HG02981 (cell line): ENCODE results near the gene KCNA5.

ENCODE experiments used
- ATAC-seq: cut with Tn5 transposase; IDR thresholded peaks from one replicate; pipeline ENCODE4 v1.9.1; 2021; ENCODE audit warnings: mild to moderate bottlenecking, moderate library complexity; ENCODE audit not compliant: unreplicated experiment

Gene KCNA5

DNA sequence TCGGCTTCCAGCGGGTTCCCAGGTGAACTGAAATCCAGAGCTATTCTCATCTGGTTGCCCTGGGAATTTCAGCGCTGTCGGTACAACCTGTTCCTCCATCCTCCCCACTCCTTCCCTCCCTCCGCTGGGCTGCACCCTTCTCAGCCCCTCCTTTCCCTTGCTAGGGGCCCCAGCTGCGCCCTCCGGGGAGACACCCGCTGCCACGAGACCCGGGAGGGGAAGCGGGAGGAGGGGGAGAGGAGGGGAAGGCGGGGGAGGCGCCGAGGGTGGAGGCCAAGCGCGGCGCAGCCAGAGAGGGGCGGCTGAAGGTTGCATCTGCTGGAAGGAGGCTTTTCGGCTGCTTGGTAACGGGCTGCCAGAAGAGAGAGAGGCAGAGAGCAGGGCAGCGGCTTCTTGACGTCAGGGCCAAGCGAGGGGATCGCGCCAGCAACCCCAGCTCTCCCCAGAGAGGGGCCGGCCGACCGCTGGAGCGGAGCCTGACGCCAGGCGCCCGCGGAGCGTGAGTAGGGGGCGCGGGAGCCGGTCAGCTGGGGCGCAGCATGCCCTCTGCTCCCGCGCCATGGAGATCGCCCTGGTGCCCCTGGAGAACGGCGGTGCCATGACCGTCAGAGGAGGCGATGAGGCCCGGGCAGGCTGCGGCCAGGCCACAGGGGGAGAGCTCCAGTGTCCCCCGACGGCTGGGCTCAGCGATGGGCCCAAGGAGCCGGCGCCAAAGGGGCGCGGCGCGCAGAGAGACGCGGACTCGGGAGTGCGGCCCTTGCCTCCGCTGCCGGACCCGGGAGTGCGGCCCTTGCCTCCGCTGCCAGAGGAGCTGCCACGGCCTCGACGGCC lies at the start of gene KCNA5:
KCNA5 (plus strand) TSS at position 291 of the 831 bp plus-strand sequence; CDS start at position 560, 269 bp downstream.
- ATAC-seq, result no peak

DNA sequence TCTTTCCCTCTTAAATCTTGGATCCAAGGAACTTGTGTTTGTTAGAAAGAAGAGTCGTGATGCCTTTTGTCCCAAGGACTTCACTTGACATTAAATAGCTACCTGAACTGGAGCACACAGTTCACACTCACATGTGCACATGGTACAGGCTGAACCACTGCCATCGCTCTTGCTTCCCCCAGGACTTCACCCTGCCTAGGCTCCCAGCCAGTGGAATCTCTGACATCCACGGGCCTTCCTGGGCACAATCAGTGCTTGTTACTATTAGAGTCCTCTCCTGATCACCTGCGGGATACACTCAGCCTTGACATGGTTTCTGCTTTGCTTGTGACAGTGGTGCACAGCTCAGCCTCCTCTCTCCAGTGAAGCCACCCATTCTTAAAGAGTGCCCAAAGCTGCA lies 49.1 kb upstream of the KCNA5 start:
- ATAC-seq, result no peak

DNA sequence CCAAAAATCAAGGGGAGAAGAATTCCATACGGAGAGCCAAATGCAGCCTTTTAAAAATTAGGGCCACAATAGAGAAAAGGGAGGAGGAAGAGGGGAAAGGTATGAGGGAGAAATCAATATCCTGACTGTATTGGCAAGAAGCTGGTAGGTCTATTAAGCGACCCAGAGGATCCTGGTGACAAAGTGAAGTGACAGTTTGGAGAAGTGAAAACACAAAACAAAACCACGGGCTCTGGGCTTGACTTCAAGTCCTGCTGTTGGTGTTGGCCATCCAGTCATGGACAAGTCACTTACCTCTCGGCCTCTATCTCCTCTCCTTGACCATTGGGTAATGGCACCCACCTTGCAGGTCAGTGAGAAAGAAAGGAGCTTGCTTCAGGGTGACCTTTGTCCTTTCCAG lies 47.0 kb upstream of the KCNA5 start:
- no peak for ATAC-seq

DNA sequence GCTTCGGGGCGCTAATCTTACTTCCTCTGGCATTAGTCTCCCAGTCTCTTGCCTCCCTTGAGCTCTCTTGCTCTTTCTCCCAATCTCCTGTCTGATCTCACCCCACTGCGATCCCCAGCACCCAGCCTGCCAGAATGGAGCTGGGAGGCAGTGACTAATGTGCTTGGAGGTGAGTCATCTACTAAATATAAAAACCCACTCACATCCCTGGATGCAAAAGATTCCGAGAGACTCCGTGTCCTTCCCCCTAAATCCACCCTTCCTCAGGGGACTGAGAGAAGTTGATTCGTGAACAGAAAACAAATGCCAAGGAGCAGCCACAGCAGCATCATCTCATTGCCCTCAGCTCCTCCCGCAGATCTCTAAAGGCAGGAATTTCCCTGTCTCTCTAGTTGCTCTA lies 45.7 kb upstream of the KCNA5 start:
- ATAC-seq, result no peak

DNA sequence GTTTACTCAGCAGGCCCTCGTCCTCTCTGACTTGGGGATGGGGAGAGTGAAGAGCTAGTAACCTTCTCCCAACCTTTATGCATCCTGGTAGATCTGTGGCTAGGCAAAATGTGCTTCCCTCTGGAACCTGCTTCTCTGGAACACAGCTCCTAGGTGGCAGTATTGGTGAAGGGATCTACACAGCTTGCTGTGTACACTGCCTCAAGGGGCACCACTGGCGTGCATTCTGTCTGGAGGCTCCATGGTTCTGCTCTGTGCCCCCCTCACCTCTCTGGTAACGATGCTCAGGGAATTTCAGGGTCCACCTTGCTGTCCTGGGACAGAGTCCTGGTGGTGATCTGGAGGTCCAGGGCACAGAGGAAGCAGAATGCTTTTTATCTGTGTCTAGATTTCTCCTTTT lies 43.5 kb upstream of the KCNA5 start:
- no peak for ATAC-seq

DNA sequence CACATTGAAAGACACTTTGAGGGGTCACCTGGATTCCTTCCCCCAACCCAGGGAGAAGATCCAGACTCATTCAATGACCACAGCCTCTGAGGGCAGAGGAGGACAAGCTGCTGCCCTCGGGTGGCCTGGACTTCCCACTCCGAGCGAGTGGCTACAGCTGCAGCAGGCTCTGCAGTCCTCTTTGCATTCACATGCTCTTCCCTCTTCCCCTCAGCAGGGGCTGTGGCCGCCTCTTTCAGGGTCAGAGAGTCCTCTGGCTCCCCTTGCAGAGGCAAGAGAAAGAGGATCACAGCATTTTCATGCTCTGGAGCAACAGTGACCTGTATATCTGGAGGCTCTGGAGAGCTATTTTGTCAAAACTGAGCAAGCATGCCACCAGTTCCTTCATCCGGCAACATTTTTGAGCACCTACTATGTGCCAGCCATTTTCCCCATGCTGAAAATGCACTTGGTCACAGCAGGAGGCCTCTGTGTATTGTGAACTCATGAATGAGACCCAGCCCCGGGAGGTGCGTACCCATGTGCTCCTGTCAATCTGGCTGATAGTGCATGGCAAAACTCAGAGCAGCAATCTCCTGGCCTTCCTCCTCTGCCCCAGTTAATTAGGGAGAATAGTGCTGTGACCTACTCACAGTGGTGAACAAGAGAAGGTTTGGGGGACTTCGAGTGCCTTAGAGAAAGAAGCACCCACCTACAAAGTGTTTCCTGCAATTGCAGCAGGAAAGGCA lies 42.9 kb upstream of the KCNA5 start:
- no peak for ATAC-seq

DNA sequence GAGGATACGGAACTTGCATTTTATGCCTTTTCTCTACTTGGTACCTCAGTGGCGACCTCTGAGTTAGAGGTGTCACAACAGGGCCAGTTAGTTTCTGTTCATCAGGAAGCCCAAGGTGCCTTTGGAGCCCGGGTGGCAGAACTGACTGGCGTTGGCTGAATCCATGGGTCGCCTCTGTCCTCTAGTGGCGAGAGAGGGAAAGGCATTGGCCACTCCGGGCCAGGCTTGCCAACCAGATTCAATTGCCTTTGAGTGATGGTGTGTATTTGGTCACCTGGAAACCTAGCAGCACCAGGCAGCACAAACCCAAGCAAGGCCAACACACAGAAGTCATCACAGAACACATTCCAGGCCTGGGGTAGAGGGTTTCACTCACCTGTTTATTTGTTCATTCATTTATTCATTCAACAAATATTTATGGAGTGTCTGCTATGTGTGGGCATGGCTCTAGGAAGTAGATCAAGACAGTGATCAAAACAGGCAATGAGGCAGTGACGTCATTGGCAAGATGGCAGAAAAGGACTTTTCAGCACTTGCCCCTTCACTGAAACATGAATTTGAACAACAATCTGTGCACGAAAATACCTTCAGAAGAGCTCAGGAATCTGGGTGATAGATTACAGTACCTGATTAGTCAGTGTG lies 40.5 kb upstream of the KCNA5 start:
- ATAC-seq, result peak; percentile 67

DNA sequence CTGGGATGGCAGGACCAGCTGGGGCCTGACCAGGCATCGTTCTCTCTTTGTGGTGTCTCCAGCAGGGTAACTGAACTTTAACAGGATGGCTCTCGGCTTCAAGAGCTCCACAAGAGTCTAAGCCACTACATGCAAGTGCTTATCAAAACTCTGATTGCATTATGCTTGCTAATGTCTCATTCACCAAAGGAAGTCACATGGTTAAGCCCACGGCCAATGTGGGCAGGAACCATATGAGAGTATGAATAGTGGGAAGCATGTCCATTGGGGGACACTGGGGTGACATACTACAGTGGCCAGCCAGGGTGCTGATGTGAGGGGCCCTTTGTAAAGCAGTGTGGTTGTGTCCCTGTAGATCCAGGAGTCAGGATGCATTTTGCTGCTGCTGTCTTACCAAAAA lies 35.0 kb upstream of the KCNA5 start:
- ATAC-seq, result no peak

DNA sequence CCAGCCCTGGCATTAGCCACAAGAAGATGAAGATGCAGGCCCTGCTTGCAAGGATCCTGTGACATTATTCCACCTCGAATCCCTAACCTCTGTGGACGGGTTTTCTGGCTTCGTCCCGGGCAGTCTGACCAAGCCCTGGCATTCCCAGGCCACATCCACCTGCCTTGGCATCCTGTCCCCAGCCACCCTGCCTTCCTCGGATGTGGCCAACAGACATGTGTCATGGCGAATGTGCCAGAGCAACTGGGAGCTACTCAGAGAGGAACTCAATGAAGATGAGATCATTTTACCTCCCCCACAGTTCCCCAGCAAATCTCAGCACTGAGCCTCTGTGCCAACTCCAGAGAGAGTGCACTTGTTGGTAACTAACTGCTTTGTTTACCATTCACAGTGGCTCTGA lies 33.5 kb upstream of the KCNA5 start:
- ATAC-seq, result no peak

DNA sequence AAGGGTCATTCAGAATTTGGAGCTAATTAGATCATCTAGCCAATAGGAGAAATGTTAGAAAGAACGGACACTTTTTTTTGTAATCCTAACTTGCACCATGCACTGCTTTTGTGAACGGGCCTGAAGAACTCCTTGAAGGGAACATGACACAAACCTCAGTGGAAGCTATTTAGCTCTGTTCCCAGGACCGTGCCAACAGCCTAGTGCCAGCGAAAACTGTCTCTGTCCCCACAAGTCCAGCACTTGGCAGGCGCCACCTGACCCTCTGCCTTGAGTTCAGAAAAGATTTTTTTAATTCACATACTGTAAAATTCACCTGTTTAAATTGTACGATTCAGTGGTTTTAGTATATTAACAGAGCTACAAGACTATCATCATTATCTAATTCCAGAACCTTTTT lies 31.3 kb upstream of the KCNA5 start:
- ATAC-seq, result no peak

DNA sequence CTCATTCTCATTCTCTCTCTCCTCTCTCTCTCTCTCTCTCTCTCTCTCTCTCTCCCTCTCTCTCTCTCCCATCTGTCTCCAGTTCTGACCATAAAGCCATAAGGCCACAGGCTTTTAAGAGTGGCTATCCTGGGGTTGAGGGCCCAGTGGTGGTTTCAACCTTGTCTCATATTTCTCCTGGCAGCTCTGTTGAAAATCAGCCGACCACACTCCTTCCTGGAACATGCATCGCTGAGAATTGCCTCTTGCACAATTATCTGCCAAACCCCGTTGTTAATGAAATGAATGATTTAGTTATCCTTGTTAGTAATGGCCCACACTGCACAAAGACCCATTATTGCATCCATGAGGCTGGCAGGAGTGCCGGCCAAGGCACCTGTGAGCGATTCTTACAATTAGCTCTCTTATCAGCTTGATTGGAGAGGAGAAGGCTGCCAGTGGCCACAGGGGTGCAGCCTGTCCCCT lies 30.4 kb upstream of the KCNA5 start:
- no peak for ATAC-seq

DNA sequence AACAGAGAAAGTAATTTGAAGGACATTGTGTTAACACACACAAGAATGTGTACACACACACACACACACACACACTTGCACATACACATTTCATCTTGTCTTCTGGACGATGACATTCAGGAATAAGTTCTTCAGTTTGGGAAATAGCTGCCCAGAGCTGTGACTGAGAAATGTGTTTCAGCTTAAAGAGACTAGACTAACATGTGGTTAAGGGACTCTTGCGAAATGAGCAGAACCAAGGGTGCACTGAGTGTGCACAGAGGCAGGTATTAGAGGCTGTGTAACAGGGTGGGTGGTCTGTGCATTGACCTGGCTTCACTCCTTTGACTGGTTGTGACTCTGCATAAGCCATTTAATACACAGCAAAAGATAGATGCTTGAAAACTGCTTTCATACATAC lies 29.4 kb upstream of the KCNA5 start:
- no peak for ATAC-seq

DNA sequence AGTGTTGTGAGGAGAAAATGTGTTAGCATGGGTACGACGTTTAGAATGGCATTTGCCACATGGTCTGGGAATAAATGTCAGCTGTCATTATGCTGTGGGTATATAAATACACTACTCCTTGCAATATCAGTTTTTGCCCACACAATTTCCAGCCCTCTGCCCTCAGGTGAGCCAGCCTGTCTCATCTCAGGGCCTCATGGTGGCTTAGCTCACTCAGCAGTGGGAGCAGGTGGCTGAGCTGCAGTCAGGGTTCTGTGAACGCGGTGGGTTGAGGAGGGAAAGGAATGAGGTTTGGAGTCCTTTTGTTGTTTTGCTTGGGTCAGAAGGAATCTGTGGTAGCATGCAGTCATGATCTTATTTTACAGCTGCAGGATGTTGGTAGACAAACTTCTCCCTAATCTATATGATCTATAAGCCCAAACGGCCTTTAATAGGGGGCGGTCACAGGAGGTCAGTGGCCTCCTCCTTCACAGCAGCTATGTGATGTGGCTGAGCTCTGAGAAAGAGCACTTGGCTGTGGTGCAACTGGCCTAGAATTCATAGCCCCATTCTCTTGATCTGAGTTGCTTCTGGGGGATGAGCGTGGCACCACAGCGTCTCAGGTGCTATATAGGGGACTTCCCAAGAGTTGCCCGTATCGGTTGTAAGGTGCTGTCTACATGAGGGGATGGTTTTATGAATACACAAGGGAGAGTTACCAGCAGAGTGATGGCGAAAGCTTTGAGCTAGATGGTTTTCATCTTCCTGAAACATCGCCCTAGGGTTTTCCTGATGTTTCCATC lies 27.8 kb upstream of the KCNA5 start:
- no peak for ATAC-seq

DNA sequence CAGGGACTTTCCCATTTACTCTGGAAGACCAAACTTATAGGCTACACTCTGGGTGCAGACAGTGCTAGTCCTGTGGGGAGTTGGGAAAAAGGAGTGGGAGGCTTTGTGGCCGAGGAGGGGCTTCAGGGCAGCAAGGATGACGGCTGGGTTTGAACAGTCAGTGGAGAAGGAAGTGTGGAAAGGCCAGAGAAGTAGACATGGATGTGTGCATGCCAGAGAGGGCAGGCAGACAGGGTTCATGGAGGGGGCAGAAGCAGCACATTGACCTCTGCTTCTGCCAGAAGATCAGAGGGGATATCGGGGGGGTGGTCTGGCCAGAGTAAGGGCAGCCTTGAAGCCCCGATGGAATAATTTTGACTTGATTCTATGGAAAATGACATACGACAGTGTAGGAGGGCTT lies 27.2 kb upstream of the KCNA5 start:
- ATAC-seq, result no peak

DNA sequence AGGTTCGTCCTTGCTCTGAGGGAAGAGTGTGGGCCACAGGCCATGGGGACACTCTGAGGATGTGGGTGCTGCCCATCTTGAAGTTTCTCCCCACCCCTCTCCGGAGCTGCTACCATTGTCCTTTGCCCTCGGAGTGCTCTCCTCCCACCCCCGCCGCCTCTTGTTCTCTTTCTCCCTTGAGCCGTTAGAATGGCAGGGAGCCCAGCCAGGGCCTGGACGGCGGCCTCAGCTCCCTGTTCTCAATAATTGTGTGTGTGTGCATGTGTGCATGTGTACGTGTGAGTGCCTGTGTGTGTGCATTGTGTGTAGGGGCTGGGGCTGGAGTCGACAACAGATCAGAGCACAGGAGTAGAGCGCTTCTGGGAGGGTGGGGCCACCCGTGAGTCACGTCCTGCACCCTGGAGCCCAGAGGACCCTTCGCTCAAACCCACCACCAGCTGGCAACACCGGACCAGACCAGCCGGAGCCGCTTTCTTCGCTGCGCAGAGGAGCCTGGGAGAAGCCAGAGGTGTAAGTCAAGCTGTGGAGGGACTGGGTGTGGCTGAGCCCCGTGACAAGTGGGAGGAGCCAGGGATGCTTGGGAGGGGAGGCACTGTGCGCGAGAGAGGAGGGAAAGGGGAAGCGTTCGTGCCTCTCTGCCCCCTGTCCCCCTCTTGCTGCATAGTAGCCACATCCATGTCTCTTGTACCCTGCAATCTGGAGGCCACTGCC lies 25.9 kb upstream of the KCNA5 start:
- ATAC-seq, result no peak

DNA sequence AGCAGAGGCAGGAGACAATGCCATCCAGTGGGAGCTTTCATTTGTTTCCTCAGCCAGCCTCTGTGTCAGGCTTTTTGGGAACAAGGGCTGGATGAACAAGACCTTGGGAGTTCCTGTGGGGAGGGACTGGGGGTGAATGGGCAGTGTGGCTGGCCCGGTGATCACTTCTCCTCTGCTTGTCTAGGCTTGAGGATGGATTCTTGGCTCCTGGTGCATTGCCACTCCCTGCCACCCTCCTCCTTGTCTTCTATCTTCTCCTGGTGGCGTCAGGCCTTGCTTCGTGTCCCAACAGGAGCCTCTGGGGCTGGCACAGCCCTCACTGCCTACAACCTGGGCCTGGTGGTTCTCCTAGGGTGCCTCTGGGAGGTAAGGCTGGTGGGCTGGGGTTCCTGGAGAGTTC lies 25.0 kb upstream of the KCNA5 start:
- ATAC-seq, result no peak

DNA sequence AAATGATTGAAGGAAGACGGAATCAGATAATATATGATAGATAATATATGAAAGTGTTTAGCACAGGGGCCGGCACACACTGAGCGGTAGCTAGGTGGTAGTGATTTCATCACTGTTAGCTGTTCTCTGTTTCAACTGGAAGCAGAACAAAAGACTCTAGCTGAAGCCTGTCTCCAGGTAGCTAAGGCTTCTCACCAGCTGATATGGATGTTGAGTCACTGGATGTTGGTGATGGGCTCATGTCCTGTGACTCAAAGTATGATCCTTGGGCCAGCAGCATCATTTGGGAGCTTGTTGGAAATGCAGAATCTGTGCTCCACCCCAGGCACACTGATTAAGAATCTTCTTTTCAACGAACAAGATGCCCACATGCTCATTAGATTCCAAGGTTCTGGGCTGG lies 21.7 kb upstream of the KCNA5 start:
- no peak for ATAC-seq

DNA sequence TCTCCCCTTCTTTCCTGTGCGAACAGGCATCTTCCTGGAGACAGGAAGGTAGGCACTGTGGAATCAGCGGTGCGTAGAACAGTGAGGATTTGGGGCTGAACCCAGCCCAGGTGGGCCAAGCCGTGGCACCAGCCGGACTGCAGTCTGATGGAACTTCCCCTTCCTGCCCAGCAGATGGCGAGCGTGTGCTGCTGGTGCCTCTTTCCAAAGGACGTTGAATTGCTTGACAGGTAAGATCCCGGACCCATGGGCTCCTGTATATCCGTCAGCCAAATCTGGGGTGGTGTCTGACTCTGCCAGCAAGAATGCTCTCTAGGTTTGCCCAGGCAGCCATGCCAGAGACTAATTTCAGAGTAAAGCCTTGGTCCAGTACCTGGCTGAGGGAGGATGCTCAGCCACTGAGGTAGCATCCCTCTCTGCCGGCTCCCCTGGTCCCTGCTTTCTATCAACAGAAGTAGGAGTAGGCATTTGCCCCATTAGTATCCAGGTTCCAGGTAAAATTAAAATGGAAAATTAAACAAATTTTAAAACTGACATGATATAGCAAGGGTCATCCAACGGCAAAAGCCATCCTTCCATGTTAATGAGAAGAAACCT lies 21.1 kb upstream of the KCNA5 start:
- no peak for ATAC-seq

DNA sequence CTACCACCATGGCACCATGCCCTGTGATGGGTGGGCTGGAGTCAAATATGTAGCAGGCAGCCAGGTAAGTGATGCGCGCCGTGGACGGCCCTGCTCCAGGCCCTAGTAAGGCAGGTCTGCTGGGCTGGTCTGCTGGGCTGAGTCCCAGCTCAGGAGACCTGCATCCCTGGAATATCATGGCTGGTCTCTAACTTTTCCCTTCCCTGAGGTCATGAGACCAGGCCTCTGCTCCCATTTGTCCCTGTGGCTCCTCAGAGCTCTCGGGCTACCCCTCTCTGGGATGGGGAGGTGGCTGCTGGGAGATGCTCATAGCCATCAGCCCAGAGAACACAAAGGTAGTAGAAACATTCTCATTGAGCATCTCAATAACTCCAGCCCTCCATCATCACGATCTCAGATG lies 19.8 kb upstream of the KCNA5 start:
- ATAC-seq, result no peak

DNA sequence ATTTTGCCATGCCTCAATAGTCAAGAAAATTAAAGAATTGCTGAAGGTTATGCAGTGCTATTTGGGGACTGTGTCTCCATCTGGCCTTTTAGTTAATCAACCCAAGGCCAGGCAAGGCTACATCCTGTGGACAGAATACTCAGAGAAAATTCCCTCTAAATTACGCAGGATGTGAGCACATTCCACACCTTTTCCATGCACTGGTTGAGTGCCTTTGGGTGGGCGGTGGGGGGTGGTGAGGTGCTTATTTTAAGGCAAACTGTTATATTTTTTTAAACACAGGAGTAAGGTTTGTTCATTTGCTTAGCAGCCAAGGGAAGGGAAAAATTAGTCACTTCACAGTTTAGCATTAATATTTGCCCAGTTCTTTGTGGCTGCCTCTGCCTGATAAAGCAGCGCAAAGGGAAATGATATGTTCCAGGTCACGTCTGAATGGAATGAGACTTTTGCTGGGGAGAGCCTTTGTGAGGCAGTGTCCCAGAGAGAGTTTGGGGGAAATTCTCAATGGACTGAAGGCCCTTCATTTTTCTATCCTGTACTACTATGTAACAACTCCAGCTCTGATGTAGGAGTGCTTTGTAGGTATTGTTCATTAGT lies 17.2 kb upstream of the KCNA5 start:
- no peak for ATAC-seq
